Smooth muscle cell (in vitro differentiated cells): Measurements from ENCODE around the gene EBLN1. TPM values are rescaled to one million over a fixed set of nuclear protein-coding genes. Genes with fewer than 3 reads are reported as not detected.

Source experiments
- DNase-seq: peaks from one replicate; lab custom pipeline; 2025; ENCODE audit not compliant: unreplicated experiment; lab: John Stamatoyannopoulos, UW
- H2AFZ ChIP-seq: fragments of 200-600 bp; sonication (generic); 2 replicates; pipeline ENCODE4 v1.6.0; 2016; ENCODE audit warnings: antibody characterized with exemption, low read depth, mild to moderate bottlenecking
- H3F3A ChIP-seq: fragments of 200-600 bp; sonication (generic); 2 replicates; pipeline ENCODE4 v1.6.0; 2017; ENCODE audit warnings: antibody characterized with exemption, low read depth
- H3K27ac ChIP-seq: fragments of 200-600 bp; sonication (generic); 2 replicates; pipeline ENCODE4 v1.5.1; 2016; ENCODE audit warnings: low read depth, mild to moderate bottlenecking
- H3K27me3 ChIP-seq: fragments of 200-600 bp; sonication (generic); 2 replicates; pipeline ENCODE4 v1.6.1; 2016; ENCODE audit warnings: low read depth, mild to moderate bottlenecking
- H3K36me3 ChIP-seq: fragments of 200-600 bp; sonication (generic); 2 replicates; pipeline ENCODE4 v1.5.1; 2016; ENCODE audit warnings: low read depth
- H3K4me1 ChIP-seq: fragments of 200-600 bp; sonication (generic); 2 replicates; pipeline ENCODE4 v1.5.1; 2016; ENCODE audit warnings: low read depth
- H3K4me2 ChIP-seq: fragments of 200-600 bp; sonication (generic); 2 replicates; pipeline ENCODE4 v1.6.0; 2016; ENCODE audit warnings: mild to moderate bottlenecking
- H3K4me3 ChIP-seq: fragments of 200-600 bp; sonication (generic); 2 replicates; pipeline ENCODE4 v1.5.1; 2016; ENCODE audit warnings: mild to moderate bottlenecking
- H3K79me2 ChIP-seq: fragments of 200-600 bp; sonication (generic); 2 replicates; pipeline ENCODE4 v1.6.0; 2016; ENCODE audit warnings: low read depth, mild to moderate bottlenecking
- H3K9ac ChIP-seq: fragments of 200-600 bp; sonication (generic); 2 replicates; pipeline ENCODE4 v1.6.0; 2016; ENCODE audit warnings: low read depth
- H3K9me3 ChIP-seq: fragments of 200-600 bp; sonication (generic); replicated peaks from 2 replicates; pipeline ENCODE4 v1.5.1; 2016; ENCODE audit warnings: low read depth
- H4K20me1 ChIP-seq: fragments of 200-600 bp; sonication (generic); 2 replicates; pipeline ENCODE4 v1.6.0; 2016; ENCODE audit warnings: low read depth
- WGBS: methylation state at CpG from one replicate; pipeline ENCODE4 v1.1.7; 2016; ENCODE audit warnings: low lambda C conversion rate; 5-methylcytosine and 5-hydroxymethylcytosine counted together
- polyA plus RNA-seq: library from polyadenylated mRNA; unstranded; fragments of >200 nt; fragmentation: Nextera tagmentation; extraction: Ambion mirVana; gene quantifications from 2 replicates; pipeline ENCODE4 v1.2.1, GENCODE V29; 2016
- total RNA-seq: library from RNA; depleted of rRNA; stranded (reverse); fragments of >200 nt; gene quantifications from 2 replicates; pipeline ENCODE4 v1.2.3, GENCODE V29; 2014
- TF ChIP-seq, protein P1 (sequence below): fragments of 200-600 bp; sonication (generic); IDR thresholded peaks from 2 replicates; pipeline ENCODE4 v1.5.1; 2017; ENCODE audit warnings: borderline replicate concordance, mild to moderate bottlenecking, antibody characterized with exemption; ENCODE audit not compliant: insufficient read depth, poor library complexity, severe bottlenecking

Gene EBLN1
- total and polyA plus RNA-seq, 2 experiments from 2014 or later, result not detected

DNA sequence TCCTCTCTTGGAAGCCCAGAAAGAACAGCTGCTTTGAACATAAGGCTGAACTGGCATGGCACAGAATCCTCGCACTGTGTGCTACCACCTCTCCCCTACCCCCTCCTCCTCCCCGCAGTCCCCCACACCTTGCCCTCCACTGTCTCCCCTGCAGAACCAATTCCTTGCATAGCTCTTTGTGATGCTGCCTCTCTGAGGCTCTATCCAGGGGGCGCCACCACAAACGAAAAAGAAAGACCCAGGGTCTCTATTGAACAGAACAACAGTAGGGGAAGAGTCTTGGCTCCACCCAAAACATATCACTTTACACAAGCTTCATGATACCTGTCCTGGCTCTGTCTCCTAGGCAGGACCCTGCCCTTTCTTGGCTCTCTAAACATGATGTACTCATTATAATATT lies 26.2 kb upstream of the EBLN1 start:
- H2AFZ ChIP-seq, result no peak overlapping the region
- no peak overlapping the region for H3K9ac ChIP-seq
- no peaks in the 10 kb centered on the region for H4K20me1 ChIP-seq
- H3K79me2 ChIP-seq, result no peaks in the 10 kb centered on the region
- H3K4me2 ChIP-seq, result no peak overlapping the region
- no peak for DNase-seq
- H3F3A ChIP-seq, result no peaks in the 10 kb centered on the region
- H3K4me3 ChIP-seq, result no peak overlapping the region
- no peaks in the 10 kb centered on the region for H3K27me3 ChIP-seq
- no peaks in the 10 kb centered on the region for H3K4me1 ChIP-seq
- no peak overlapping the region for H3K27ac ChIP-seq
- TF ChIP-seq, protein P1, sequence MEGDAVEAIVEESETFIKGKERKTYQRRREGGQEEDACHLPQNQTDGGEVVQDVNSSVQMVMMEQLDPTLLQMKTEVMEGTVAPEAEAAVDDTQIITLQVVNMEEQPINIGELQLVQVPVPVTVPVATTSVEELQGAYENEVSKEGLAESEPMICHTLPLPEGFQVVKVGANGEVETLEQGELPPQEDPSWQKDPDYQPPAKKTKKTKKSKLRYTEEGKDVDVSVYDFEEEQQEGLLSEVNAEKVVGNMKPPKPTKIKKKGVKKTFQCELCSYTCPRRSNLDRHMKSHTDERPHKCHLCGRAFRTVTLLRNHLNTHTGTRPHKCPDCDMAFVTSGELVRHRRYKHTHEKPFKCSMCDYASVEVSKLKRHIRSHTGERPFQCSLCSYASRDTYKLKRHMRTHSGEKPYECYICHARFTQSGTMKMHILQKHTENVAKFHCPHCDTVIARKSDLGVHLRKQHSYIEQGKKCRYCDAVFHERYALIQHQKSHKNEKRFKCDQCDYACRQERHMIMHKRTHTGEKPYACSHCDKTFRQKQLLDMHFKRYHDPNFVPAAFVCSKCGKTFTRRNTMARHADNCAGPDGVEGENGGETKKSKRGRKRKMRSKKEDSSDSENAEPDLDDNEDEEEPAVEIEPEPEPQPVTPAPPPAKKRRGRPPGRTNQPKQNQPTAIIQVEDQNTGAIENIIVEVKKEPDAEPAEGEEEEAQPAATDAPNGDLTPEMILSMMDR, result no peak
- 80% methylated on average over 4 of the region's 4 CpGs for WGBS
- no peaks in the 10 kb centered on the region for H3K9me3 ChIP-seq
- no peaks in the 10 kb centered on the region for H3K36me3 ChIP-seq

DNA sequence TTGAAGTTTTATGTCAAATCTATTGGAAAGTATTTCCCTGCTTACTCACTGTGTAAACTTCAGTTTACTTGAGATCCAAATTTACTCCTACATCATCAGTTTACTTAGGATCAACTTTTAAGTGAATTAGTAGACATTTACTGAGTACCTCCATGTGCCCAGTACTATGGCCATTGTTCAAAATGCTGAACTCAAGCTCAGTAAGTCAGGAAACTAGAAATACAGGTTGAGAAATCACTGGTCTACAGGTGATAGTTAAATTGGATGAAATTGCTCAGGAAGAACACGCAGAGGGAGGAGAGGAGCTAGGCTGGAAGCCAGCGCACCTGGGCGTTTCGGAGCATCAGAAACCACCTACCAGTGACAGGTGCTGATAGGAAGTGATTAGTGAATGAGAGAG lies 25.5 kb upstream of the EBLN1 start:
- Histone ChIP-seq H3K4me3 (no peak overlapping the region), H3K36me3 (no peaks in the 10 kb centered on the region), H3K79me2 (no peaks in the 10 kb centered on the region), H3K9me3 (no peaks in the 10 kb centered on the region), H3F3A (no peaks in the 10 kb centered on the region), H3K4me1 (no peaks in the 10 kb centered on the region), H3K27ac (no peak overlapping the region), H3K27me3 (no peaks in the 10 kb centered on the region), H2AFZ (no peak overlapping the region), H4K20me1 (no peaks in the 10 kb centered on the region), H3K4me2 (no peak overlapping the region), H3K9ac (no peak overlapping the region)
- 95% methylated on average over 4 of the region's 4 CpGs for WGBS
- TF ChIP-seq, protein P1, result no peak
- no peak for DNase-seq

DNA sequence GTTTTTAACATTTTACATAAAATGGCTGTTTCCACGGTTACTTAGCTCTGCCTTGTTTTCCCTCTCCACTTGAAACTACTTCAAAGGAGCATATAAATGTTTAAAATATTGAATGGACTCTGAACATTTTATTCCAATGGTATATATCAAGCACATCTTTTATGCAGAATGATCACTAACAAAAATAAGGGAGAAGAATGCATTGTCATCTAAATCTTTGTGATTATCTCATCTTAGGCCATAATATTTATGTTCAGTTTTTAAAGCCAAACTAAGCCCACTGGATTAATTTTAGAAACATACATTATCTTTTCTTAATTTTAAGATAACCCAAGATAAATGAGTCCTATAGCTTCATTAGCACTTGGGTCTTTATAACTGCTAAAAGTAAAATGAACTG lies 13.4 kb upstream of the EBLN1 start:
- Histone ChIP-seq H3K9ac (no peak overlapping the region), H3K27ac (no peak overlapping the region), H3K27me3 (peaks cover under 1% of the 10 kb centered on the region), H3K4me3 (no peak overlapping the region), H3K36me3 (no peaks in the 10 kb centered on the region), H3K9me3 (no peaks in the 10 kb centered on the region), H3K4me1 (no peaks in the 10 kb centered on the region), H3K4me2 (peak overlapping the region; percentile 93), H2AFZ (peak overlapping the region; percentile 95), H3K79me2 (no peaks in the 10 kb centered on the region), H3F3A (peaks cover 5% of the 10 kb centered on the region), H4K20me1 (no peaks in the 10 kb centered on the region)
- no peak for DNase-seq
- 92% methylated on average over 1 of the region's 1 CpG for WGBS
- TF ChIP-seq, protein P1, result no peak

- H3F3A ChIP-seq, result peaks cover 5% of the 10 kb centered on the region
- H3K27ac ChIP-seq, result no peak overlapping the region
- peak overlapping the region; percentile 93 for H3K4me2 ChIP-seq
- no peaks in the 10 kb centered on the region for H3K79me2 ChIP-seq
- H4K20me1 ChIP-seq, result no peaks in the 10 kb centered on the region
- no peaks in the 10 kb centered on the region for H3K9me3 ChIP-seq
- no peaks in the 10 kb centered on the region for H3K4me1 ChIP-seq
- under 1% methylated on average over 20 of the region's 20 CpGs for WGBS
- H3K27me3 ChIP-seq, result no peaks in the 10 kb centered on the region
- H3K4me3 ChIP-seq, result peak overlapping the region; percentile 87
- peak overlapping the region; percentile 95 for H2AFZ ChIP-seq
- H3K9ac ChIP-seq, result peak overlapping the region; percentile 63
- TF ChIP-seq, protein P1, result no peak
- no peak for DNase-seq
- no peaks in the 10 kb centered on the region for H3K36me3 ChIP-seq
Observed at GRCh38 chr10:22230158-22230833, 12.5 kb upstream of the EBLN1 start.
